ENCODE results near the gene SPPL2B.
"Not testable (repeated sequence)": the region's sequence is repeated elsewhere in the genome, so short reads cannot be mapped to it uniquely, and the experiment has no call there.

The SPPL2B gene

DNA sequence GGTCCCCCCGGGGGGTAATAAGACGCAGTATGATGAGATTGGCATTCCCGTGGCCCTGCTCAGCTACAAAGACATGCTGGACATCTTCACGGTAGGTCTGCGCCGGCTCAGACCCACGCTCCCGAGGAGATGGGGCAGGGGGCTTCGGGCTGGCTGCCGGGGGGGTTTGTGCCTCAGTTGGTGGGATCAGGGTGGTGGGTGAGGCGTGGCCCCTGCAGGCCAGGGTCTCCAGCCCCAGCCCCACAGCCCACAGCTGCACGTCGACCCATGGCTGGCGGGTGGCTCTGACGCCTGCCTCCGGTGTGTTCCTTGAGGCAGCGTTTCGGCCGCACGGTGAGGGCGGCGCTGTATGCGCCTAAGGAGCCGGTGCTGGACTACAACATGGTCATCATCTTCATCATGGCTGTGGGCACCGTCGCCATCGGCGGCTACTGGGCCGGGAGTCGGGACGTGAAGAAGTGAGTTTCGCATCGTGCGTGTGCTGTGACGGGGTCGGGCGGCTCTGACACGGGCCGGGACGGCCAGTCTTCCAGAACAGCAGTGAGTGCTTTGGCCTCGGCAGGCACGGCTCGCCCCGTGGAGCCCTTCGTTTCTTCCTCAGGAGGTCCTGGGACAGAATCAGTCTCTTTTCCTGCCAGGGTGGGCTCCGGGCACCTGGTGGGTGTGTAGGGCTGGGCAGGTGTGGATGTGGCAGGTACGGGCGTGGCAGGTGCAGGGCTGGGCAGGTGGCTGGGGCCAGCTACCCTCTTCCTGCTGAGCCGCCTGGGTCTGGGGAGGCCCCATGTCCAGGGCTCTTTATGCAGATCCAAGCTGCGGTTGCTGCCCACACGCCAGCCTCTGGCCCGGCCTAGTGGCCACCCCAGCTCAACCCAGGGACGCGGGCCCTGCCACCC is 10.5 kb downstream of the SPPL2B start:
- DNase-seq = no peak

DNA sequence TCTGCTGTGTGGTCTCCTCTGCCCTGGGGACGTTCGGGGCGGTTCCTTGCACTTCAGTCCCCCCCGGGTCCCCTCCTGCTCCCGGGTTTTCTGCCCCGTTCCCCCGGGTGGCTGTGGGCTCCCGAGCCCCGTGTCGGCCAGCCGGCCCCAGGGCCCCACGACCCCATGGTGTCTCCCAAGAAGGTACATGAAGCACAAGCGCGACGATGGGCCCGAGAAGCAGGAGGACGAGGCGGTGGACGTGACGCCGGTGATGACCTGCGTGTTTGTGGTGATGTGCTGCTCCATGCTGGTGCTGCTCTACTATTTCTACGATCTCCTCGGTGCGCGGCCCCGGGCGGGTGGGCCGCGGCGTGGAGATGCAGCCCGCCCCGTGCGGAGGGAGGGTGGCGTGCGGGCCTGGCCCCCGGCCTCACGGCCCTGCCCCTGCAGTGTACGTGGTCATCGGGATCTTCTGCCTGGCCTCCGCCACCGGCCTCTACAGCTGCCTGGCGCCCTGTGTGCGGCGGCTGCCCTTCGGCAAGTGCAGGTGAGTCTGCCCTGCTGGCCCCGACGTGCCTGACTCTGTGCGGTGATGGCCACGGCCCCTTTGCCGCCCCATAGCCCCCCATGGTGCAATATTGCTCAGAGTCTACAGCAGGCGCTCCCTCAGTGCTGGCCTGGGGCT is 11.3 kb downstream of the SPPL2B start:
- DNase-seq = no peak

DNA sequence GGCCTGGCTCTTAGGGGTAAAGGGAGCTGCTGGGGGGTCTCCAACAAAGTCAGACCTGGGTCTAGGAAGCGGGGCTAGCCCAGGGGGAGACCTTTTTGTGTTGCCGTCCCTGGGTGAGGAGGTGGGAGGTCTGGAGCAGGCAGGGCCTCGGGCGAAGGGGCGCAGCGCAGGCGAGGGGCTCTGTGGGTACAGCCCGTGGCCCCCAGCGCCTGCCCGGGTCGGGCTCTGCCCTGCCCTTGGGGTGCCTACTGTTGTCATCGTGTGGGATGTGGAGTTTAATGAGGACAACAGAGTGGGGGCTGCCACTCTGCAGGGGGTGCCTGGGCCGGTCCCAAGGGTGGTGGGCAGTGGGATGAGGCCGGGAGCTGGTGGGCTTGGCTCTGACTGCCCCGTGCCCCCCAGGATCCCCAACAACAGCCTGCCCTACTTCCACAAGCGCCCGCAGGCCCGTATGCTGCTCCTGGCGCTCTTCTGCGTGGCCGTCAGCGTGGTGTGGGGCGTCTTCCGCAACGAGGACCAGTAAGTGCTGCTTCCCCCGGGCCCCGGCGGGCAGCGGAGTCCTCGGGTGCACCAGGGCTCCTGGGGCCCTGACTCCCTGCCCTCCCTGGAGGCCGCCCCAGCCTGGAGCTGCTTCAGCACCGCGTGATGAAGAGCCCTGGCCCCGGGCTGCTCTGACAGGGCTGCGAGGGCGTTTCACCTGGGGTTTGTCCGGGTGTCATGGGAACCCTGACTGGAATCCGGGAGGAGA is 12.2 kb downstream of the SPPL2B start:
- DNase-seq = no peak

DNA sequence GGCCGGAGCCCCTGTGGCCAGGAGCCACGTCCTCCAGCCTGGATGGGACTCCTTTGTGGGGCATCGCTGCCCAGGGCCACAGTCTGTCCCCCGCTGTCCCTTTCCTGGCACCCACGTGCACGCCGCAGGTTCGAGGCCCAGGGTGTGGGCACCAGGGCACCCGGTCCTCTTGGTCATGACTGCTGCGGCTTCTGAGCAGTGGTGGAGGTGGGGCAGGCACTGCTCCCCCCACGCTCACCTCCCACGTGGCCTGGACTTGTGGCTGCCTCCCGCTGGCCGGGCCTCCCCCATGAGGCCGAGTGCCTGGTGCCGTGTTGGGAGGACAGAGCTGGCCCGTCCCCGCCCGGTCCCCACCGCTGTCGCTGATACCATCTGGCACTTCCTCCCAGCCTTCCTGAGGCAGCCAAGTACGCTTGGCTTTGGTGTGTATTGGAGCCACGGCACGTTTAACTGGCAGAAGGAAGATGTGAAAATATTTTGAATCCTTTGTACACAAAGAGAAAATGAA is 12.8 kb downstream of the SPPL2B start:
- no peak for DNase-seq

DNA sequence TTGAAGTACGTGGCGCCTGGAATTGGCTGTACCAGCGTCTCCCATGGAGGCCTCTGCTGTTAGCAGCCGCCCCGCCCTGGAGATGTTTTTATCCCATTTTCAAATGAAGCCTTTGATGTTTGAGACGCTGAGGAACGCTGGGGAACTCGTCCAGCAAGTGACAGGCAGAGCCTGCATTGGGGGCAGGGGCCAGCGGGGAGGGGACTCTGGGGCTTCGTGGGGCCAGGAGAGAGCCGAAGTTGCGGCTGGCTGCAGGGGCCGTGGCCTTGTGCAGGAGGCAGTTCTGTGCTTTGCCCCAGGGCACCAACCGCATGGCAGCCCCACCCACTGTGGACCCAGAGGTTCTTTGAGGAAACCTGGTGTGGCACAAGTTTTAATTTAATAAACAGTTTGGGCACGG is 13.5 kb downstream of the SPPL2B start:
- no peak for DNase-seq

DNA sequence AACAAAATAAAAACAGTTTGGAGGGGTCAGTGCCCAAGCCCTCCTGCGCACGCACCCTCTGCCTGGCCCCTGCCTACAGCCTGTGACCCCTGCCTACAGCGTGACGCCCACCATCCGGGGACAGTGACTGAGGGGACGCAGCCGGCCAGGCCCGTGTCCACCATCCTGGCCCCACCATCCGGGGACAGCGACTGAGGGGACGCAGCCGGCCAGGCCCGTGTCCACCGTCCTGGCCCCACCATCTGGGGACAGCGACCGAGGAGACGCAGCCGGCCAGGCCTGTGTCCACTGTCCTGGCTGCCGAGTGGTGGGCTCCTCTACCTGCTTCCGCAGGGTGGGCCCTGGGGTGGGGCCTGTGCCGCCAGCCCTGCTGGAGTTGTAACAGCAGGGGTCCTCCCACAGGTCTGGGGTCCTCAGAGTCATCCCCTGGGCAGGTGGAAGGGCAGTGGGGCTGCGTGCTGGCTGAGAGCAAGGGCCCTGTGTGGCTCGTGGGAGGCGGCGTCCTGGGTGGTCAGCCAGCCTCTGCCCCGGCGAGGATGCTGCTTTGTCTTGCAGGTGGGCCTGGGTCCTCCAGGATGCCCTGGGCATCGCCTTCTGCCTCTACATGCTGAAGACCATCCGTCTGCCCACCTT is 14.3 kb downstream of the SPPL2B start:
- no peak for DNase-seq

DNA sequence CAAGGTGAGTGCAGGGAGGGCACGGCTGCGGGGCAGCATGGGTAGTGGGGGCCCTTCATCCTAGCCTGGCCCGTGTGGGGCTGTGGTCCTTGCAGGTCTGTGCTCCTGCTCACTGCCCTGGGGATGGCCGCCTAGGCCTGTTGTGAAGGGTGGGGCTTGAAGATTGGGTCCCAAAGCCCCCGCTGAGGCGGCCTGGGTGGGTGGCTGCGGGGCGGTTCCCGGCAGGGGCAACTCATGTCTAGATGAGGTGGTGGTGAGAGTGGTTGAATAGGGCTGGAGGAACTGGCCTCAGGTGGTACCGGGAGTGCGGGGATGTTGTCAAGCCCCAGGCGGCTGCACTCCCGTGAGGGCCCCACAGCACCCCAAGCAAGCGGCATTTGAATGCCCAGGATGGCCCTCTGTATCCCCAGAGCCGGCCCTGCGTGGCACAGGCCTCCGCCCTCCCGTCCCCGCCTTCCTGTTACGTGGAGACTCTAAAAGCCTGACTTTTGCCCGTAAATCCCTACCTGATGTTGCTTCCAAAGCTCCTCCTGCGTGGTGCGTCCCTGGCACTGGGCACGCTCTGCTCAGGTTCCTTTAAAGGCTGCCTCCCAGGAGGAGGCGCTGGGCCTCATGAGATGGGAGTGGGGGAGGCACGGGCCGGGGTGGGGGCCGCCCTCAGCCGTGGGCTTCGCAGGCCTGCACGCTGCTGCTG is 15.0 kb downstream of the SPPL2B start:
- no peak for DNase-seq

DNA sequence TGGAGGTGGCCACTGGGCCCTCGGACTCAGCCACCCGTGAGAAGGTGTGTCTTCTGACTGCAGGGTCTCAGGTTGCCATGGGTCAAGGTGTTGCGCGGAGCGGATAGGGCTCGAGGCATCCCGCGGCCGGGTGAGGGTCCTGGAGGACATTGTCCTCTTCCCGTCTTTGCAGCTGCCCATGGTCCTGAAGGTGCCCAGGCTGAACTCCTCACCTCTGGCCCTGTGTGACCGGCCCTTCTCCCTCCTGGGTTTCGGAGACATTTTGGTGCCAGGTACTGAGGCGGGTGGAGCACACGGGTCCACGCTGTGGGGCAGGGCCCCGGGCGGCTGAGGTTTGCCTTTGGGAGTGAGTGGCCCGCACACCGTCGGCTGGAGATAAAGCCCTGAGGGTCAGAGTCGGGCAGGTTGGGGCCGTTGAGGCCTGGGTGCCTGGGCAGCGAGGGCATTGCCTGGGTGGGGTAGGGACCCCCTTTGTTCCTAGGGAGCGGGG is 15.9 kb downstream of the SPPL2B start:
- DNase-seq = no peak

DNA sequence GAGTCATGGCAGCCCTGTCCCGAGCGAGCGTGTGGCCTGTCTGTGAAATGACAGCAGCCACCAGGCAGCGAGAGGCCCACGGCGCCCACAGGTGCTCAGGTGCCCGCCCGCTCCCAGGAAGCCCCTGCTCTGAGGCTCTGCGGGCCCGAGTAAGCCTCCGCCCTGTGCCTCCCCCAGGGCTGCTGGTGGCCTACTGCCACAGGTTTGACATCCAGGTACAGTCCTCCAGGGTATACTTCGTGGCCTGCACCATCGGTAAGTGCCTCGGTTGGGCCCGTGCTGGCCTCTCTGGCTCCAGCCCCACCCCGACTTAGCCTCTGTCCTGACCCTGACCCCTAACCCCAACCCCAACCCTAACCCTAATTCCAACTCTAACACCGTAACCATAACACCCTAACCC is 16.6 kb downstream of the SPPL2B start:
- no peak for DNase-seq

DNA sequence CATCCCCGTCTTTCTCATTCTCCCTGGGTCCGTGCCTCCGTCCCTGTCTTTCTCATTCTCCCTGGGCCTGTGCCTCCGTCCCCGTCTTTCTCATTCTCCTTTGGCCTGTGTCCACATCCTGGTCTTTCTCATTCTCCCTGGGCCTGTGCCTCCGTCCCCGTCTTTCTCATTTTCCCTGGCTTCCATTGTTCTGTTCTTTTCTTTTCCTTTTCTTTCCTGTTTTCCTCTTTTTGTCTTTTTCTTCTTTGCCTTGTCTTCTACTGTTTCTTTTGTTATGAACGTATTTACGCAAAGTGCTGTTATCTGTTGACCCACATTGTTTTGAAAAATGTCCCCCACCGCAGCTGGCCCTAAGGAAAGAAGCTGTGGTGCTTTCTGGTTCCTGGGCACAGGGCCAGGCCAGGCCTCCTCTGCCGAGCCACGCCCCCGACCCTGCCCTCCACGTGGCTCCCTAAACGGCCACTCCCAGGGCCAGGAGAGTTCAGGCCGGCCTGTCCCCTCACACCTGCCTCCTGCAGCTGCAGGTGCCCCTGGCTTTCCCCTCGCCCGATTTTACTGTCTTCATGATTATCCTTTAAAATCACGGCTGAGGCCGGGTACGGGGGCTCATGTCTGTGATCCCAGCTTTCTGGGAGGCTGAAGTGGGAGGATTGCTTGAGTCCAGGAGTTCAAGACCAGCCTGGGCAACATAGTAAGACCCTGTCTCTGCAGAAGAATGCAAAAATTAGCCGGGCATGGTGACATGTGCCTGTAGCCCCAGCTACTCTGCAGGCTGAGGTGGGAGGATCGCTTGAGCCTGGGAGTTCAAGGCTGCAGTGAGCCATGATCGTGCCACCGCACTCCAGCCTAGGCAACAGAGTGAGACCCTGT is 17.5 kb downstream of the SPPL2B start:
- DNase-seq = no peak

DNA sequence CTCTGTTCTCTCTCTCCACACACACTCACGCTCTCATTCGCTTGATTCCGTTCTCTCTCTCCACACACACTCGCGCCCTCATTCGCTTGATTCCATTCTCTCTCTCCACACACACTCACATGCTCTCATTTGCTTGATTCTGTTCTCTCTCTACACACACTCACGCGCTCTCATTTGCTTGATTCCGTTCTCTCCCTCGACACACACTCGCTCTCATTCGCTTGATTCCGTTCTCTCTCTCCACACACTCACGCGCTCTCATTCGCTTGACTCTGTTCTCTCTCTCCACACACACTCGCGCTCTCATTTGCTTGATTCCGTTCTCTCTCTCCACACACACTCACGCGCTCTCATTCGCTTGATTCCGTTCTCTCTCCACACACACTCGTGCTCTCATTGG is 21.3 kb downstream of the SPPL2B start:
- DNase-seq = not testable (repeated sequence)

DNA sequence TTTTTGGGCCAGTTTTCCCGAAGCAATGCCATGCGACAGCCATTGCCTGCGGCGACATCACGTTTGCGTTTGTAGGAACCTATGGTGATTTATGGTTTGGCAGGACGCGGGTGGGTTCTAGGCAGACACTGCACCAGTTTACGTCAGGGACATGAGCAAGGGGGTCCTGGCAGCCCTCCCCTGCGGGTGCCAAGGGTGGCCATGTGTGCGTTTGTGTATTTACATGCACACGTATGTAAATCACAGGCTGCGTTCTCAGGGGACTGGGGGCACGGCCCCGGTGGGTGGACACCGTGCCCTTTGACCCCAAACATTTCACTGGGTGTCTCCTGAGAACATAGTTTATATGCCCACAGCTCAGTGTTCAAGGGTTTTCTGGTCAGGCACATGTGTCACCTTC is 22.2 kb downstream of the SPPL2B start:
- no peak for DNase-seq

DNA sequence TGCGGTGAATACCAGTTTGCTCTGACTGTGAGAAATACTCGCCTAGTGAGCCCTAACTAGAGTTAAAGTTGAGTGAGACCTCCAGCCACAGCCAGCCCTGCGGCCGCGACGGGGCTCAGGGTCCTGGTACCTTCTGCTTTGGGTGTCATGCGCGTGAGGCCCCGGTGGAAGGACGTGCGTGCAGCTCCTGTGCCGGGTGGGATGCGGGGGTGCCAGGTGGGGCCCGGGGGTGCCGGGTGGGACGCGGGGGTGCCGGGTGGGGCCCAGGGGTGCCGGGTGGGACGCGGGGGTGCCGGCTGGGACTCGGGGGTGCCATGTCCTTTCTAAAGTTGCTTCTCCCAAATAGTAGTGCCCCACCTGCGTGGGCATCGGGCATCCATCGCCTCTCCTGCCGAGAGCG is 23.1 kb downstream of the SPPL2B start:
- DNase-seq = no peak

DNA sequence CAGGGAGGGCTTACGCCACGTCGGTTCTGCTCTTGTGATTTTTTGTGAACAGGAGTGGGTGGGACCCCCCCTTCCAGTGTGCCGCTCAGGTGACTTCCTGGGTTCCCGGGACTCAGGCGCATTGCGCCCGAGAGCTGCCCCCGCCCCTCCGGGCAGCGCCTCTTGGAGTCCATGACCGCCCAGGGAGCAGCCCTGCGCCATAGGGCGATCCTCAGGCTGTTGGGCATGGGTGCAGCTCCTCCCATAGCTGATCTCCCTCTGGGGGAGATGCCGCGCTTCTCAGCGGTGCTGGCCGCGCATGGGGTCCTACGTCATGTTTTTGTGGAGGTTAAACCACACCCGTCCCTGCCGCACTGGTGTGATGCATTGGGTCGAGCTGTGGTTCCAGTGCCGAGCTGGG is 23.6 kb downstream of the SPPL2B start:
- DNase-seq = no peak

DNA sequence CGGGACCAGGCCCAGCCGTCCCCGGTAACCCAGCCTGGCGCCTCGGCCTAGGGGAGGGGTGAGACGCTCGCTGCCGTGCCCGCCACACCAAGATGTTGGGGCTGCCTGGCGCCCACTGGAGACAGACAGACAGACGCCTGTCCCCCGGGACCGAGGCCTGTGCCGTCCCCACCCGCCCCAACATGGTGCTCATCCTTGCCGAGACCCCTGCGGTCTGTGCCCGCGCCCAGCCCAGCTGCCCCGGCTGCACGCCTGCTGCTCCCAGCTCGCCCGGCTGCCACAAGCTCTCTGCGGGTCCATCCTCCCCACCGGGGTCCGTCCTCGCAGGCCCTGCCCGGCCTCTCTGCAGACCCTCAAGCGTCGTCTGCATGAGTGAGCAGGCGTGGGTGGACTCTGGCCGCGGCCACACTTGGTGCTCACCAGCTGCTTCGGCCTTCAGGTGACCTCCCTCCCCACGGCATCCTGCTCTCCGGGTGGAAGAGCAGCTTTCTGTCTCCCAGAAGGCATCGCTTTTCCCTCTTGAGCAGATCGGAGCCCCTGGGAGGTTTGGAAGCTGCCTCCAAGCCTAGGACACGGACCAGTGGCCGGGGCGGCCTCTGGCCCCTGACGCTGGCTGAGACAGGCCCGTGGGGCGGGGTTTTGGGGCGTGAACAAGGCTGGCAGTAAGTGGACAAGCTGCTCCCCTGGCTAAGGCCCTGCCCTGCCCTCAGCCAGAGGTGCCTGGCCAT is 24.8 kb downstream of the SPPL2B start:
- no peak for DNase-seq

DNA sequence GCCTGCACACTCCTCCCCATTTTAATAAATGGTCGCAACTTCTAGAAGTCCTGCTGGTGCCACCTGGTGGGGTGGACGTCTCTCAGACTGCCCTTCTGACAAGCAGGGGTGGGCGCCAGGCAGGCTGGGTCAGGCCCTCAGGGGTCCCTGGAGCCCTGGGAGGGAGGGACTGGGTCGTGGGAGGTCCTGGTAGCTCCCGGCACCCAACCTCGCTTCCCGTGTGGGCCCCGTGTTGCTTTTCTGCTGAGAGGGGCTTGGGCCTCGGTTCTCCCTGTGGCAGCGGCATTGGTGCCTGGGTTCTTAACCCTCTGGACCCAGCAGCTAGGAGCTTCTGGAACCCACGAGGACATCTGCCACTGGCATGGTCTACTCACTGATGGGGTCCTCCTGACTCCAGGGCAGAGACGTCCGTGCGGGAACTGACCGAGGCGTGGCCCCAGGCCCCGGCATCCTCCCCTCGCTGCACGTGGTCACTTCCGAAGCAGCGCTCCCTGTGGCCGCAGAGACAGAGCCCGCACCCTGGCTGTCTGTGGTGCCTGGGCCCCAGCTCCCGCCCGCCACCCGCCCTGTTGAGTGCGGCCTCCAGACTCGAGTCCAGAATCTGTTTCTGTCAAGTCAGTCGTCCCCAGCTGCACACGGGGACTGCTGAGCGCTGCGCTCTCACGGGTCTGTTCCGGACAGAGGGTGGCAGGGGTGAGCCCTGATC is 25.6 kb downstream of the SPPL2B start:
- DNase-seq = no peak

DNA sequence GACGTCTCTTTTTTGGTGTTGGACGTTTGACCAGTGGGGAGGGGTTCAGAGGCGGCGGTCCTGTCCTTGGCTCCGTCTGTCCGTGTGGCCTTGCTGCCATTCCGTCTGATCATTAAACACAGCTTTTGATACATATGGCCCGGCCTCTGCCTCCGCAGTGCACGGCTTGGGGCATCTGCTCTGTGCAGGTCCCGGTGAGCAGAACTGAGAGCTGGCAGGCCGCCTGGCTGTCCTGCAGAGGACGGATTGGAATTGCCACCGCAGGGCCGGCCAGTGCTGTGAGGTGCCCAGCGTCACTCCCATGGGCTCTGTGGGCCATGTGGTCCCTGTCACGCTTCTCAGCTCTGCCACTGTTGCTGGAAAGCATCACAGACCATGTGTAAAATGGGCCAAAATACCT is 26.2 kb downstream of the SPPL2B start:
- DNase-seq = no peak

DNA sequence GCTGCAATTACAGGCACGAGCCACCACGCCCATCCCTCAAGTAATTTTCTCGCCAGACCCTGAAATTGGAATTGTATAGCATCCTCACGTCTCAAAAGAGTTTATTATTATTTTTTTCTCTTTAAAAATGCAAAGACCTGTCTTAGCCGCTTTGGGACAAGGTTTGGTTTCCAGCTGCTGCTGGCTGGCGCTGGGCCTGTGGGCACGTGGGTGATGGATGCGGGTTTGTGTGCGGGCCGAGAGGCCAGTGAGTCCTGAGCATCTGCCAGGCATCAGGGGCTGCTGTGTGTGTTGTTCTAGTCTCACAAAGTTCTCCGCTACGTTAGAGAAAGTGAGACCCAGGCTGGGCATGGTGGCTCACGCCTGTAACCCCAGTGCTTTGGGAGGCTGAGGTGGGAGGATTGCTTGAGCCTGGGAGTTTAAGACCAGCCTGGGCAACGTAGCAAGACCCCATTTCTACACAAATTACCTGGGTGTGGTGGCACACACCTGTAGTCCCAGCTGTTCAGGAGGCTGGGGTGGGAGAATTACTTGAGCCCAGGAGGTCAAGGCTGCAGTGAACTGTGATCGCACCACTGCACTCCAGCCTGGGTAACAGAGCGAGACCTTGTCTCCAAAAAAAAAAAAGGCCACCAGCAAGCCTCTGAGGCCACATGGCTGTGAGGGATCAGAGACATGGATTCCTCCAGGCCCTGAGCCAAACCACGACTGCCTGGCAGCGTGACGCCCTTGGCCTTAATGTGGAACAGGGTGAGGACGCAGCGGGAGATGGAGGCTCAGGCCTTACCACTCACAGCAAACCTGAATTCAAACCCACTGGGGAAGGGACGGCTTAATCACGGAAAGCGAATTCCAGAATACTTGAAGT is 26.9 kb downstream of the SPPL2B start:
- DNase-seq = no peak
